SH-SY5Y (cell line): ENCODE data around the gene TRMT44.

Experiments
- GATA2 ChIP-seq: IDR thresholded peaks from 2 replicates; pipeline ENCODE4 v1.6.1; 2011; ENCODE audit warnings: mild to moderate bottlenecking, low read depth, low read length
- GATA3 ChIP-seq: IDR thresholded peaks from 2 replicates; pipeline ENCODE4 v1.6.1; 2011; ENCODE audit warnings: low read depth, mild to moderate bottlenecking, low read length, moderate library complexity

The TRMT44 gene

GRCh38 chr4:8414377-8414776, 26.2 kb upstream of the TRMT44 start:
- TF ChIP-seq GATA2 (no peak), GATA3 (no peak)

- TF ChIP-seq GATA2 (no peak), GATA3 (no peak)
These were observed 23.4 kb upstream of the TRMT44 start for GRCh38 chr4:8417071-8417614.

- TF ChIP-seq GATA3 (no peak), GATA2 (no peak)
These were observed 21.1 kb upstream of the TRMT44 start for GRCh38 chr4:8419222-8420041.

GRCh38 chr4:8422327-8422726, 18.2 kb upstream of the TRMT44 start:
- TF ChIP-seq GATA2: no peak
- TF ChIP-seq GATA3: no peak

- TF ChIP-seq GATA2 (no peak), GATA3 (no peak)
These were observed 17.8 kb upstream of the TRMT44 start for GRCh38 chr4:8422786-8423185.

- TF ChIP-seq GATA3 (no peak), GATA2 (no peak)
These were observed 13.3 kb upstream of the TRMT44 start for GRCh38 chr4:8427262-8427661.

GRCh38 chr4:8427761-8428287, 12.8 kb upstream of the TRMT44 start:
- TF ChIP-seq GATA3: no peak
- no peak for TF ChIP-seq GATA2

GRCh38 chr4:8428288-8429097, 12.1 kb upstream of the TRMT44 start:
- TF ChIP-seq GATA3: no peak

- TF ChIP-seq GATA2 (no peak), GATA3 (no peak)
These were observed 9.0 kb upstream of the TRMT44 start for GRCh38 chr4:8431553-8431952.

GRCh38 chr4:8433136-8433535, 7.4 kb upstream of the TRMT44 start:
- TF ChIP-seq GATA2 (no peak), GATA3 (no peak)

- TF ChIP-seq GATA2 (no peak), GATA3 (no peak)
These were observed 6.1 kb upstream of the TRMT44 start for GRCh38 chr4:8434251-8435073.

- TF ChIP-seq GATA2: no peak
- no peak for TF ChIP-seq GATA3
These were observed 4.9 kb upstream of the TRMT44 start for GRCh38 chr4:8435656-8436121.

GRCh38 chr4:8437281-8437680, 3.3 kb upstream of the TRMT44 start:
- no peak for TF ChIP-seq GATA2

- TF ChIP-seq GATA2: no peak
- no peak for TF ChIP-seq GATA3
These were observed 1.8 kb upstream of the TRMT44 start for GRCh38 chr4:8438743-8439142.
